Coronary artery (tissue), 2 donors: Measurements from ENCODE around the gene AUTS2.

Source experiments
- DNase-seq: peaks from one replicate; pipeline ENCODE4 v3.0.0-alpha.2; 2017; ENCODE audit warnings: low spot score
- H3K27ac ChIP-seq, 2 donors: fragments of 200-600 bp; sonication (generic); one replicate each; pipeline ENCODE4 v1.5.1; 2016 to 2019
- H3K4me3 ChIP-seq: fragments of 200-600 bp; sonication (generic); 2 replicates; pipeline ENCODE4 v1.5.1; 2016; ENCODE audit warnings: mild to moderate bottlenecking, moderate library complexity
- CTCF ChIP-seq: fragments of 200-600 bp; sonication (generic); IDR thresholded peaks from one replicate; pipeline ENCODE4 v1.5.1; 2019; ENCODE audit warnings: antibody characterized with exemption

Gene AUTS2

GRCh38 chr7:70419526-70420380 lies 821.5 kb downstream of the AUTS2 start:
- Histone ChIP-seq H3K27ac (no peak overlapping the region), H3K4me3 (no peak overlapping the region)
- DNase-seq = no peak
- TF ChIP-seq CTCF = no peak

- H3K27ac ChIP-seq = no peak overlapping the region
- TF ChIP-seq CTCF = no peak
- no peak overlapping the region for H3K4me3 ChIP-seq
- no peak for DNase-seq
Measured at GRCh38 chr7:70420381-70420662, 822.0 kb downstream of the AUTS2 start.

GRCh38 chr7:70421319-70421718 lies 823.0 kb downstream of the AUTS2 start:
- DNase-seq = no peak

GRCh38 chr7:70426249-70426880 lies 828.1 kb downstream of the AUTS2 start:
- TF ChIP-seq CTCF = no peak
- Histone ChIP-seq H3K27ac (no peak overlapping the region), H3K4me3 (no peak overlapping the region)
- DNase-seq = no peak

More at GRCh38 chr7:70421319-70421718, 823.0 kb downstream of the AUTS2 start:
- TF ChIP-seq CTCF = no peak
- H3K27ac ChIP-seq = no peak overlapping the region
- no peak overlapping the region for H3K4me3 ChIP-seq

- no peak for DNase-seq
- H3K27ac ChIP-seq = no peak overlapping the region
- no peak for TF ChIP-seq CTCF
- H3K4me3 ChIP-seq = no peak overlapping the region
Measured at GRCh38 chr7:70432567-70433001, 834.3 kb downstream of the AUTS2 start.

GRCh38 chr7:70434376-70434775 lies 836.1 kb downstream of the AUTS2 start:
- TF ChIP-seq CTCF = no peak
- no peak overlapping the region for H3K4me3 ChIP-seq
- no peak overlapping the region for H3K27ac ChIP-seq
- no peak for DNase-seq

- TF ChIP-seq CTCF = no peak
- H3K27ac ChIP-seq = no peak overlapping the region
- no peak for DNase-seq
- no peak overlapping the region for H3K4me3 ChIP-seq
Measured at GRCh38 chr7:70434821-70435220, 836.5 kb downstream of the AUTS2 start.
